T-helper 22 cell (primary cell): ENCODE data around the gene CTU2.
"Not testable (repeated sequence)": the region's sequence is repeated elsewhere in the genome, so short reads cannot be mapped to it uniquely, and the experiment has no call there.

Source experiments
- DNase-seq: peaks from one replicate; pipeline ENCODE4 v3.0.0-alpha.2; 2020; ENCODE audit warnings: low read depth

CTU2 gene

GRCh38 chr16:88706229-88706964 is at the start of gene CTU2, which contains the start of gene RNF166:
CTU2 (plus strand) TSS chr16:88706503; CDS start chr16:88706531, 28 bp downstream.
RNF166 (minus strand) TSS chr16:88706408; CDS start chr16:88706325, 83 bp downstream.
- DNase-seq: peak; percentile 87

- DNase-seq: no peak
Observed at GRCh38 chr16:88657371-88657770, 48.9 kb upstream of the CTU2 start.

GRCh38 chr16:88658714-88659113 is 47.6 kb upstream of the CTU2 start:
- DNase-seq: no peak

- DNase-seq: no peak
Observed at GRCh38 chr16:88659160-88659559, 47.1 kb upstream of the CTU2 start.

GRCh38 chr16:88661468-88661867 is 44.8 kb upstream of the CTU2 start:
- no peak for DNase-seq

GRCh38 chr16:88662222-88662842 is 44.0 kb upstream of the CTU2 start:
- DNase-seq: no peak

- peak; percentile 94 for DNase-seq
Observed at GRCh38 chr16:88662843-88663606, 43.3 kb upstream of the CTU2 start, which contains the start of gene MVD. MVD (minus strand) TSS chr16:88663091; CDS start chr16:88663080, 11 bp downstream.

DNA sequence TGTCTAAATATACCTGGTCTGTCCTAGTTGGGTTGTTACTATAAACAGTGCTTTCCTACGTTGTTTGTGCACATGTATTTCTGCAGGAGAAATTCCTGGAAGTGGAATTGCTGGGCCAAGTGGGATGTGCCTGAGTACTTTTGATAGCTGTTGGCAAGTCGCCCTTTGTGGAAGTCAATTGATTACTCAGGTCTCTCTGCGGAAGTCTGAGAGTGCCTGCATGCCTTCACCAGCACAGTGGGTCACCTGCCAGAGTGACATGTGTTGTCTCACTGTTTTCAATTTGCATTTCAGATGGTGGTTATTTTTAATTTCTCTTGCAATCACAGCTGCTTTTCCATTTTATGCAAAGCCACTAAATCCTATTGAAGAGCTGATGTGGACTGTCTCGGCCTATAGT is 41.2 kb upstream of the CTU2 start:
- DNase-seq: no peak

DNA sequence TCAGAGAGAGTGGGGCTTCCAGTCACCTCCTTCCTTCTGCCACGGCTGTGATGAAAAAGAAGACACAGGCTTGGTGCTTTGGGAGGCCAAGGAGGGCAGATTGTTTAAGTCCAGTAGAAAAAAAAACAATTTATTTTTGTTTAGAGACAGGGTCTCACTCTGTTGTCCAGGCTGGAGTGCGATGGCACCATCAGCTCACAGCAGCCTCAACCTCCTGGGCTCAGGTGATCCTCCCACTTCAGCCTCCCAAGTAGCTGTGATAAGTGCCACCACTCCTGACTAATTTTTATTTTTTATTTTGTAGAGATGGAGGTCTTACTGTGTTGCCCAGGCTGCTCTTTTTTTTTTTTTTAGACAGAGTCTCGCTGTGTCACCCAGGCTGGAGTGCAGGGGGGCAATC is 40.7 kb upstream of the CTU2 start:
- DNase-seq: no peak

GRCh38 chr16:88667461-88667860 is 38.8 kb upstream of the CTU2 start:
- no peak for DNase-seq

GRCh38 chr16:88669493-88669892 is 36.8 kb upstream of the CTU2 start:
- not testable (repeated sequence) for DNase-seq

- DNase-seq: no peak
Observed at GRCh38 chr16:88669980-88670379, 36.3 kb upstream of the CTU2 start.

DNA sequence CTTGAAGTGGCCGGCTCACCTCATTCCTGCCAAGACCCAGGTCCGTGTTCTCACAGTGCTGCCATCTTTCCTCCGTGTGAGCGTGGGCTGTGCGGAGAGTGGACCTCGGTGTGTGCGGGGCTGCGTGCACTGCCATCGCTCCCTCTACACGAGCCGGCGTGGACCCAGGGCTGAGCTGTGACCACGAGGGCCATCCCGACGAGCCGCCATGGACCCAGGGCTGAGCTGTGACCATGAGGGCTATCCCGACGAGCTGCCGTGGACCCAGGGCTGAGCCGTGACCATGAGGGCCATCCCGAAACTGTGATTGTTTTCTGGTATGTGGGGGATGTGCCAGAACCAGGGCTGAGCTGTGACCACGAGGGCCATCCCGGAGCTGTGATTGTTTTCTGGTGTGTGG is 34.5 kb upstream of the CTU2 start:
- no peak for DNase-seq

GRCh38 chr16:88672776-88673175 is 33.5 kb upstream of the CTU2 start:
- DNase-seq: no peak

DNA sequence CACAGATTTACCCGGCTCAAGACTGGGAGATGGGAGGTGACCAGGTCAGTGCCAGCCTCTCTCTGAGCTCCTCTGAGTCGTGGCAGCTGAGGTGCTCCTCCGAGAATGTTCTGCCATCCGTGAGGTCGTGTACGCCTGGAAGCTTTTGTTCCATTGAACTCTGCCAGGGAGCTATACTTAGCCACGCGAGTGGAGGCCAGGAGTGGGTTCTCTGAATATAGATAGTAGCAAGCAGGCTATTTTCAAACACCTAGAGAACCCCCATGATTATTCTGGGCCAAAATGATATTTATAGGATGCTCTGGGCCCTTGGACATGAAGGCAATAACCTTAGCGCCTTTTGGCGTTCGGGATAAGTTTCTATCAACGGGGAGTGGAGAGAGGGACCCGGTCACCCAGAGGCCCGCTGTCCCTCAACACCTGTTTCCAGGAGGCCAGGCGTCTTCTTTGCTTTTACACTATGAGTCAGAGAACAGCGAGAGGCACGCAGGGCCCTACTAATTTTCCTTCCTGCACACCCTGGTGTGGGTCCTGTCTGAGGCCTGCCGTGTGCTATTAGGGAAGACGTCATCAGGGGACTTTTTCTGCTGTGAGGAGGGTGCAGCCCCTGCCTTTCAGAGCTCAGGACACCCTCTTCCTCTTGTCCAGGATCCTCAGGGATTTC is 32.5 kb upstream of the CTU2 start:
- DNase-seq: no peak

DNA sequence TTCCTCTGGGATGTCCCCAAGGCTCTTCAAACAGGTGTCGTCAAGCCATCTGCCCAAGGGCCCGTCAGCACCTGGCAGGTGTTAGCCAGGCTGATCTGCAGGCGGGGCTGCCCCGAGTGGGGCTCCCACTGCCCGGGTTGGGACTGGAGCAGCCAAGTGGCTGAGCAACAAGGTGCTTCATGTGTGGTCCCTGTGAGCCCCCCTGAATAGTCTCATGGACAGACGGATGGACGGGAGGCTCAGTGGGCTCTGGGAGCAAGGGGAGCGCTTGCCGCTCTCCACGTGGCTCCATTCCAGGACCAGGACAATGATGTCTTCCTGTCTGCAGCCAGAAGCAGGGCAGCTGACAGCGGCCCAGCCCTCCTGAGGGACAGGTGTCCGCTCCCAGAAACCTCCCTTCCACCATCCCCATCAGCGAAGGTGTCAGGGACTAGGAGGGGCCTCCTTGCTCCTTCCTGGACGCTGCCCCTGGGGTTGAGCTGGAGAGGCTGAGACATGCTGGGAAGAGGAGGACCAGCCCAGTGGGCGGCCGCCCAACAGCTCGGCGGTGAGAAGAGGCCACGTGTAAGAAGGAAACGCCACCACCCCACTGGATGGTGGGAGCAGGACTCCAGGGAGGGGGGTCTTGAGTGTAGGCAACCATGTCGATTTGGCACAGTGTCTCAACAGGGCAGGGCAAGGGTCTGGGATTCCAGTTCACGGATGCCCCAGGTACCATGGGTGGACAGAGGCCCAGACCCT is 29.6 kb upstream of the CTU2 start:
- DNase-seq: no peak

GRCh38 chr16:88677721-88678120 is 28.6 kb upstream of the CTU2 start:
- no peak for DNase-seq

GRCh38 chr16:88678224-88678979 is 27.9 kb upstream of the CTU2 start:
- DNase-seq: no peak

DNA sequence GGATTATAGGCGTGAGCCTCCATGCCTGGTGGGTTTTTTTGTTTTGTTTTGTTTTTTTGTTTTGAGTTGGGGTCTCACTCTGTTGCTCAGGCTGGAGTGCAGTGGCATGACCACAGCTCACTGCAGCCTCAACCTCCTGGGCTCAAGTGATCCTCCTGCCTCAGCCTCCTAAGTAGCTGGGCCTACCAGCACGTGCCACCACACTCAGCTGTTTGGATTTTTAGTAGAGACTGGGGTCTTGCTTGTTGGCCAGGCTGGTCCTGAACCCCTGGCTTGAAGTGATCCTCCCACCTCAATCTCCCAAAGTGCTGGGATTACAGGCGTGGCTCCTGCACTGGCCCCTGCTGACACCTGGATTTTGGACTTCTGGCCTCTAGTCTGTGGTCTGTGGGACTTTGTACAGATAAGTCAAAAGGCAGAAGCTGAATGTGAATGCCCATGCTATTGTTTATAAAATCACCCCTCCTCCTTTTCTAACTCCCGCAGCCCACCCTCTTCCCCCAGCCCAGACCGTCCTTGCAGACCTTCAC is 25.7 kb upstream of the CTU2 start:
- DNase-seq: no peak

DNA sequence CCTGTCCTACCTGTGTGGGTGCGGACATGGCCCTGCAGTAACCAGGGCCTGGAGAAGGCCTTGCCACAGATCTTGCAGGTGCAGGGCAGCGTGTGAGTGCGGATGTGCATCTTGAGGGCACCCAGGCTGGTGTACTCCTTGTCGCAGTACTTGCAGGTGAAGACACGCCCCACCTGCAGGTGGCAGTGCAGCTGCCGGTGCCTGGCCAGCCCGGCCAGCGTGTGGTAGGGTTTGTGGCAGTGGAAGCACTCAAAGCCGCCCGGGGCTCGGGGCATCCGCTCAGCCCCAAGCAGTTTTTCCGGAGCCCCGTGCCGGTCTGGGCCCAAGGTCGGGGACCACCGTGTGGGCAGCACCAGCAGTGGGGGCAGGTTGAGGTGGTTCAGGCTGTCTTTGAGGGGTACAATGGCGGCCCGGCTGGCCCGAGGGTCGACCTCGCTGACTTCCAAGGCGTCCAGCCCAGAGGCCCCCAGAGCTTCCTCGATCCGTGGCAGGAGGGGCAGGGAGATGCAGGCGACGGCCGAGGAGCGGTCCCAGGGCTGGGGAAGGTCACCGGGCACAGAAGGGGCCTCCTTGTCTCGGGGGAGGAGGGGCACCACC is 25.1 kb upstream of the CTU2 start:
- no peak for DNase-seq
